Activated CD4-positive, alpha-beta T cell treated with anti-CD3 and anti-CD28 coated beads for 24 hours (primary cell): ENCODE measurements around the gene DSTYK.
"Not testable (repeated sequence)": the region's sequence is repeated elsewhere in the genome, so short reads cannot be mapped to it uniquely, and the experiment has no call there.

ENCODE experiments used
- DNase-seq, 2 donors: peaks; one replicate each; pipeline ENCODE4 v3.0.0-alpha.2; 2020; ENCODE audit warnings: low read depth in 2 of 2

The DSTYK gene

GRCh38 chr1:205179842-205180241 is 31.7 kb downstream of the DSTYK start:
- no peak for DNase-seq

GRCh38 chr1:205172729-205173366 is 38.7 kb downstream of the DSTYK start:
- DNase-seq, result no peak

- no peak for DNase-seq
Observed at GRCh38 chr1:205171369-205171768, 40.1 kb downstream of the DSTYK start.

GRCh38 chr1:205170532-205171269 is 40.8 kb downstream of the DSTYK start:
- DNase-seq, result no peak

- DNase-seq, result no peak
Observed at GRCh38 chr1:205169248-205169647, 42.3 kb downstream of the DSTYK start.

GRCh38 chr1:205168291-205168690 is 43.2 kb downstream of the DSTYK start:
- DNase-seq, result no peak

GRCh38 chr1:205162301-205162700 is 49.2 kb downstream of the DSTYK start:
- no peak for DNase-seq

- DNase-seq, result no peak
Observed at GRCh38 chr1:205161076-205161475, 50.4 kb downstream of the DSTYK start.

- no peak for DNase-seq
Observed at GRCh38 chr1:205158048-205158616, 53.4 kb downstream of the DSTYK start.

- DNase-seq, result not testable (repeated sequence)
Observed at GRCh38 chr1:205155665-205156377, 55.7 kb downstream of the DSTYK start.

- no peak for DNase-seq
Observed at GRCh38 chr1:205152505-205152904, 59.0 kb downstream of the DSTYK start.

GRCh38 chr1:205150651-205151428 is 60.7 kb downstream of the DSTYK start:
- DNase-seq, result no peak

GRCh38 chr1:205147191-205147835 is 64.2 kb downstream of the DSTYK start:
- no peak for DNase-seq

- DNase-seq, result no peak
Observed at GRCh38 chr1:205144751-205145150, 66.8 kb downstream of the DSTYK start.

- no peak for DNase-seq
Observed at GRCh38 chr1:205144046-205144720, 67.3 kb downstream of the DSTYK start.

GRCh38 chr1:205142102-205142469 is 69.4 kb downstream of the DSTYK start:
- DNase-seq, result no peak

- DNase-seq, result peak; percentile 64 to 71
Observed at GRCh38 chr1:205141236-205142101, 70.0 kb downstream of the DSTYK start.

- no peak for DNase-seq
Observed at GRCh38 chr1:205140113-205140512, 71.4 kb downstream of the DSTYK start.

GRCh38 chr1:205137901-205138300 is 73.6 kb downstream of the DSTYK start:
- no peak for DNase-seq

- no peak for DNase-seq
Observed at GRCh38 chr1:205133287-205133686, 78.2 kb downstream of the DSTYK start.
